Caco-2 (cell line): Measurements from ENCODE around the gene KLHL34. TPM values are rescaled to one million over a fixed set of nuclear protein-coding genes. Genes with fewer than 3 reads are reported as not detected.

ENCODE experiments used
- BruUV-seq: library from RNA; stranded (reverse); fragments of 400-500 nt; replicated peaks from 2 replicates; lab custom pipeline; 2021; lab: Mats Ljungman, UMichigan
- CTCF ChIA-PET: fragments of 300-600 bp; sonication (Branson Sonifier 250); formaldehyde crosslinking; loops from one replicate; lab custom pipeline; 2022; ENCODE audit warnings: antibody characterized with exemption; lab: Charles Lee
- POLR2A ChIA-PET: fragments of 300-600 bp; sonication (Branson Sonifier 250); formaldehyde crosslinking; loops from one replicate; lab custom pipeline; 2022; ENCODE audit warnings: antibody characterized with exemption; lab: Charles Lee
- DNase-seq, 2 experiments: peaks; one replicate each; pipeline versions ENCODE4 v3.0.0 to v3.0.0-alpha.2; 2020 to 2022
- H3K27me3 ChIP-seq: replicated peaks from 2 replicates; pipeline ENCODE4 v1.6.0; 2011; ENCODE audit warnings: low read length; ENCODE audit not compliant: control insufficient read depth, insufficient read depth
- H3K36me3 ChIP-seq: 2 replicates; pipeline ENCODE4 v1.5.1; 2011; ENCODE audit warnings: low read length; ENCODE audit not compliant: control insufficient read depth, insufficient read depth
- H3K4me1 ChIP-seq: fragments of 250-450 bp; sonication (Bioruptor Pico); 2 replicates; pipeline ENCODE4 v1.5.1; 2020; ENCODE audit warnings: mild to moderate bottlenecking
- H3K4me3 ChIP-seq: 2 replicates; pipeline ENCODE4 v1.5.1; 2011; ENCODE audit warnings: low read depth, mild to moderate bottlenecking, control low read depth, low read length
- H3K9me3 ChIP-seq: fragments of 250-450 bp; sonication (Bioruptor Pico); 2 replicates; pipeline ENCODE4 v1.5.1; 2020; ENCODE audit warnings: mild to moderate bottlenecking, moderate library complexity
- H3K27ac Mint-ChIP-seq: one replicate; pipeline ENCODE4 v1.8.0; 2022; ENCODE audit warnings: mixed read lengths; ENCODE audit not compliant: unreplicated experiment
- H3K27me3 Mint-ChIP-seq: one replicate; pipeline ENCODE4 v1.8.0; 2022; ENCODE audit warnings: mixed read lengths; ENCODE audit not compliant: insufficient read depth, unreplicated experiment
- H3K36me3 Mint-ChIP-seq: one replicate; pipeline ENCODE4 v1.8.0; 2022; ENCODE audit warnings: mild to moderate bottlenecking, mixed read lengths; ENCODE audit not compliant: insufficient read depth, unreplicated experiment
- H3K4me1 Mint-ChIP-seq: one replicate; pipeline ENCODE4 v1.8.0; 2022; ENCODE audit warnings: low read depth, mixed read lengths; ENCODE audit not compliant: unreplicated experiment
- H3K4me3 Mint-ChIP-seq: one replicate; pipeline ENCODE4 v1.8.0; 2022; ENCODE audit warnings: mild to moderate bottlenecking, moderate library complexity, mixed read lengths; ENCODE audit not compliant: unreplicated experiment
- H3K9me3 Mint-ChIP-seq: one replicate; pipeline ENCODE4 v1.8.0; 2022; ENCODE audit warnings: mixed read lengths; ENCODE audit not compliant: unreplicated experiment
- intact Hi-C: fragments of 100-400 bp; cut with micrococcal nuclease; formaldehyde crosslinking; loops from one replicate; pipeline ENCODE4 v1.10.0; 2022; ENCODE audit not compliant: unreplicated experiment
- total RNA-seq: library from RNA; stranded (reverse); gene quantifications from 2 replicates; pipeline ENCODE4 v1.2.3, GENCODE V29; 2022
- TF ChIP-seq, protein P1 (sequence below), 2 experiments: fragments of 200-600 bp in 1 of 2; IDR thresholded peaks; 1 replicate in 1 of 2; 2 replicates in 1 of 2; pipeline versions ENCODE4 v1.5.1 to v1.8.0; 2011 to 2022; ENCODE audit warnings: antibody characterized with exemption in 1 of 2, control low read depth in 1 of 2, inconsistent platforms in 1 of 2, low read depth in 1 of 2, low read length in 1 of 2, mild to moderate bottlenecking in 1 of 2, moderate library complexity in 1 of 2; ENCODE audit not compliant: insufficient read depth in 1 of 2, severe bottlenecking in 1 of 2, unreplicated experiment in 1 of 2

The KLHL34 gene
- total RNA-seq, 1 experiment from 2014 or later = not detected

DNA sequence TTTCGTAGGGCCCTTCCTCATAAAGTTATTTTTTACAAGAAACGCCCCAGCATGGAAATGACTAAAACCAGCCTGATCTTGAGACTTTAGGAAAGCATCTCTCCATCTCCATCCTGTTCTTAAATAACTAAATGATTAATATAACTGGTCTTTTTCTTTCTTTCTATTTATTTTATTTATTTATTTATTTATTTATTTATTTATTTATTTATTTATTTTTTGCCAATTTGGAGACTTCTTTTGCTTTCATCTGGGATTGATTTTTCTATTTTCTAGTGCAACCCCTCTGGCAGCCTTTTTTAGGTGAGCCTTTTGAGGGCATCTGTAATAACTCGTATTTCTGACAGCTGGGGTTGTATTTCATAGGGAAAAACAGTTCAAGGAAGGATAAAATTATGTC, 1.2 kb upstream of the KLHL34 start:
- Mint-ChIP-seq H3K27me3 (no peaks in the 10 kb centered on the region), H3K4me1 (peaks cover 7% of the 10 kb centered on the region), H3K27ac (no peak overlapping the region), H3K36me3 (no peaks in the 10 kb centered on the region), H3K9me3 (no peaks in the 10 kb centered on the region), H3K4me3 (no peak overlapping the region)
- Histone ChIP-seq H3K9me3 (no peaks in the 10 kb centered on the region), H3K27me3 (no peaks in the 10 kb centered on the region), H3K36me3 (no peaks in the 10 kb centered on the region), H3K4me1 (no peaks in the 10 kb centered on the region), H3K4me3 (no peak overlapping the region)
- no TSS peak for BruUV-seq
- no peak for DNase-seq
- TF ChIP-seq, protein P1, sequence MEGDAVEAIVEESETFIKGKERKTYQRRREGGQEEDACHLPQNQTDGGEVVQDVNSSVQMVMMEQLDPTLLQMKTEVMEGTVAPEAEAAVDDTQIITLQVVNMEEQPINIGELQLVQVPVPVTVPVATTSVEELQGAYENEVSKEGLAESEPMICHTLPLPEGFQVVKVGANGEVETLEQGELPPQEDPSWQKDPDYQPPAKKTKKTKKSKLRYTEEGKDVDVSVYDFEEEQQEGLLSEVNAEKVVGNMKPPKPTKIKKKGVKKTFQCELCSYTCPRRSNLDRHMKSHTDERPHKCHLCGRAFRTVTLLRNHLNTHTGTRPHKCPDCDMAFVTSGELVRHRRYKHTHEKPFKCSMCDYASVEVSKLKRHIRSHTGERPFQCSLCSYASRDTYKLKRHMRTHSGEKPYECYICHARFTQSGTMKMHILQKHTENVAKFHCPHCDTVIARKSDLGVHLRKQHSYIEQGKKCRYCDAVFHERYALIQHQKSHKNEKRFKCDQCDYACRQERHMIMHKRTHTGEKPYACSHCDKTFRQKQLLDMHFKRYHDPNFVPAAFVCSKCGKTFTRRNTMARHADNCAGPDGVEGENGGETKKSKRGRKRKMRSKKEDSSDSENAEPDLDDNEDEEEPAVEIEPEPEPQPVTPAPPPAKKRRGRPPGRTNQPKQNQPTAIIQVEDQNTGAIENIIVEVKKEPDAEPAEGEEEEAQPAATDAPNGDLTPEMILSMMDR (IDR thresholded peaks at IDR 0.05; ENCODE audit: insufficient read depth in 1 of 2, low read depth in 1 of 2, low read length in 1 of 2, severe bottlenecking in 1 of 2, unreplicated experiment in 1 of 2) = no peak
- CTCF ChIA-PET = no interaction called here
- POLR2A ChIA-PET = no interaction called here
- intact Hi-C loops = no loop called here

DNA sequence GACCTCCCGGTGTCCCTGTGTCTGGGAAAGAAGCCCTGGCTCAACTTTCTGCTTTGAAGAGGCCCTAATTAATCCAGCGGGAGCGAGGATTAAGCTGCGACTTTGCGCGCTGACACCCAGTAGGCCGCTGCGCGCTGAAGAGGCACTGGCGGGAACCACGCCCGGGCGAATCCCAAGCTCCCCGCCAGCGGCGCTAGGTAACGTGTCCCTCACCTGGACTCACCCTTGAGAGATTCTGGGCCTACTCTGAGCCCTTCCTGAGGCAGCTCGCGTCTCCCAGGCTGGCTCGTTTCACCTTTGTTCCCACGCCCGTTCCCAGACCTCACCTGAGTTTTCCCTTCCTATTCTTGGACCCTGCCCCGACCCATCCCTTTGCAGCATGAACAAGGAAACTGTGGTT, 616 bp upstream of the KLHL34 start:
- Mint-ChIP-seq H3K4me1 (peaks cover 7% of the 10 kb centered on the region), H3K4me3 (no peak overlapping the region), H3K9me3 (no peaks in the 10 kb centered on the region), H3K27ac (no peak overlapping the region), H3K36me3 (no peaks in the 10 kb centered on the region), H3K27me3 (no peaks in the 10 kb centered on the region)
- no peaks in the 10 kb centered on the region for H3K36me3 ChIP-seq
- intact Hi-C loops = no loop called here
- ChIA-PET POLR2A (no interaction called here), CTCF (no interaction called here)
- no peak for DNase-seq
- no peaks in the 10 kb centered on the region for H3K4me1 ChIP-seq
- no peaks in the 10 kb centered on the region for H3K9me3 ChIP-seq
- TF ChIP-seq, protein P1 (IDR thresholded peaks at IDR 0.05; ENCODE audit: insufficient read depth in 1 of 2, low read depth in 1 of 2, low read length in 1 of 2, severe bottlenecking in 1 of 2, unreplicated experiment in 1 of 2) = no peak
- H3K27me3 ChIP-seq = no peaks in the 10 kb centered on the region
- BruUV-seq = no TSS peak
- no peak overlapping the region for H3K4me3 ChIP-seq

DNA sequence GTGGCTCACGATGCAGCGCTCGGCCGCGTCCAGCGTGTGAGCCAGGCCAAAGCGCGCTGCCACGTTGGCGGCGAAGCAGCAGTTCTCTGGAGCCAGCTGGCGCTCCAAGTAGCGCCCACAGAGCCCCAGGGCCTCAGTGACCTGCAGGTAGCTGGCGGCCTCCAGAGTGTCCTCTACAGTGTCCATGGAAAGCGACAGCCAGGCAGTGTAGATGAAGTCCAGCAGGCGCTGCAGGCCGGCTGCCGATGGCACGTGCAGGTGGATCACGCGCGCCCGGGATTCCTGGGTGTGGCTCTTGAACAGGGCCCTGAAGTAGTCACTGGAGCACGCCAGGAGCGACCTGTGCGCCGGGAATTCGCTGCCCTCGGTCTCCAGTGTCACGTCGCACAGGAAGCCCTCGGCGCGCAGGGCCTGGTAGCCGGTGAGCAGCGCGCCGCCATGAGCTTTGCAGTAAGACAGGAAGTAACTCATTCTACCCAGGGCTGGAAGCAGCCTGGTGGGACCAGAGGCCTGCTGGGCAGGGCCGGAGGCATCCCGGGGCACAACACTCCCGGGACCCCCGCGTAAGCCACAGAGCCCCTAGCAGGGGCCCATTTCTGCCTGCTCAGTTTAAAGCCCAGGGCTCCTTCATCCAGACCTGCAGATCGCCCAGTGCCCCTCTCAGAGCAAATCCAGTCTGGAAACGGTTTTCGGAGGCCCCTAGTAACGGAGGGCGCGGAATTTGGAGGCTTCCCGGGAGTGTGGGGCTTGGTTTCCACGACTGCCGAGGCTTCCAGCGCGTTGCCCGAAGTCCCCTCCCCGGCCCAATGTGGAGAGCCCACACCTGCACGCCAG, 595 bp downstream of the KLHL34 start:
- intact Hi-C loops = no loop called here
- Mint-ChIP-seq H3K4me3 (no peak overlapping the region), H3K9me3 (no peaks in the 10 kb centered on the region), H3K27ac (no peak overlapping the region), H3K27me3 (no peaks in the 10 kb centered on the region), H3K4me1 (peaks cover 7% of the 10 kb centered on the region), H3K36me3 (no peaks in the 10 kb centered on the region)
- H3K27me3 ChIP-seq = no peaks in the 10 kb centered on the region
- no peaks in the 10 kb centered on the region for H3K36me3 ChIP-seq
- no peaks in the 10 kb centered on the region for H3K9me3 ChIP-seq
- ChIA-PET CTCF (no interaction called here), POLR2A (no interaction called here)
- no peaks in the 10 kb centered on the region for H3K4me1 ChIP-seq
- TF ChIP-seq, protein P1 (IDR thresholded peaks at IDR 0.05; ENCODE audit: insufficient read depth in 1 of 2, low read depth in 1 of 2, low read length in 1 of 2, severe bottlenecking in 1 of 2, unreplicated experiment in 1 of 2) = no peak
- BruUV-seq = no TSS peak
- DNase-seq = no peak
- H3K4me3 ChIP-seq = no peak overlapping the region
